COLO829 (cell line): ENCODE data around the gene FAM217B.

ENCODE experiments used
- DNase-seq: peaks from one replicate; pipeline ENCODE4 v3.0.0; 2012; ENCODE audit warnings: low spot score

The FAM217B gene, protein sequence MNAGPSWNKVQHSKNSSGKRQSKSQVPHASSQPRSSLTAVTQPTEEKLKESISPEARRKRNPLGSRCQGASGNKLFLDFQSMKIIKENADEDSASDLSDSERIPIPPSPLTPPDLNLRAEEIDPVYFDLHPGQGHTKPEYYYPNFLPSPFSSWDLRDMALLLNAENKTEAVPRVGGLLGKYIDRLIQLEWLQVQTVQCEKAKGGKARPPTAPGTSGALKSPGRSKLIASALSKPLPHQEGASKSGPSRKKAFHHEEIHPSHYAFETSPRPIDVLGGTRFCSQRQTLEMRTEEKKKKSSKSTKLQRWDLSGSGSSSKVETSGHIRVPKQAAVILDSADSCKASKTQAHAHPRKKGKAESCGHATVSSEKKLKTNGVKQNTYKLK

DNA sequence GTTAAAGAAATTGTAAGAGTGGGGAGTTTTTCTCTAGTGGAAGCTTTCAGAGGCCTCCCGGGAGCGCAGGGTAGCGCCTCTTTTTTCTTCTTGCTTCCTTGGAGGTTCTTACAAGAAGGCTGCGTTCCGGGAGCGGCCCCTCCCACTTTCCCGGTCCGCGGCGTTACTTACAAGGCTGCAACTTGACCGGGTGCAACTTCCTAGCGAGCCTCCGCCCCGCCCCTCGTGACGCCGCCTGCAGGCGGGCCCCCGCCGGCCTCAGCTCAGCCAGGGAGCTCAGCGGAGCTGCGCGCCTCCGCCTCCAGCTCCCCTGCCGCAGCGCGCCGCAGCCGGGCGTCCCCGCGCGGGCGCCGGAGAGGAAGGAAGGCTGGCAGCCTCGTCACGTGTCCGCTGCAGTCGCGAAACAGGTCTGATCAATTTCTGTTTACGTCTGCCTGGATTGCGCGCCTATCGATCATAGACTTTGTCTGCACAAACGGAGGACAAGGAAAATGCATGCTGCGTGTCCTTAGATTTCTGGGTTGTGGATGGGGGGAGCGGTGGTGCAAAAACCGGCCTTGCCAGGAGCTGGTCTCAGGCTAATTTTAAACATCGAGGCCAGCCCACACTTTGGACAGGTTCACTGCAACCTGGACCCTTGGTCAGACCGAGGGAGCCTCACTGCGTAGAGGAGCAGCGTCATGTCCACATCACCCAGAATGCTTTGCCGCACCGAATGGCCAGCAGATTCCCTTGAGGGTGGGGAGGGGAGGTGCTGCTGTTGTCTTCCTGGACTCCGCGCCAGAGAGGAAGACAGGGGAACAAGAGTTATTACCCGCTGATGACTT is at the start of gene FAM217B, which contains the start of gene PPP1R3D:
Gene FAM217B, plus strand, starts transcription at position 261 of the 827 bp plus-strand sequence. CDS start 3,555 bp downstream, outside the sequence.
Gene PPP1R3D, minus strand, starts transcription at position 177 of the 827 bp plus-strand sequence. CDS start 374 bp downstream, outside the sequence.
- DNase-seq = peak; percentile 95

DNA sequence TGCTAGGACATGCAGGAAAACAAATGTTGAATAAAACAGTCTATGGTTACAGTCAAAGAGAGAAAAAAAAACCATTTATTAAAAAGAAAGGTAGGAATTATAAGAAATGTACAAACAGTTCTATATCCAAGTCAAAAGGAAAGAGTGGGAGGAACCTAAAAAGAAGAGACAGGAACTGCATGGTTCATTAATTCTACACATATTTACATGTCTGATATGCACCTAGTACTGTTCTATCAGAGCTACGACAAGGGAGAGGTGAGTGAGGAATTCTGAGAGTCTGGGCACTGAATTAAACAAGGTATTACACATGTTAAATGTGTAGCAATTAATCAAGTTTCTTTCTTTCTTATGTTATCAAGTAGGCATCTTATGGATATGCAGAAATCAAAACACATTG is 48.6 kb upstream of the FAM217B start:
- DNase-seq = no peak

DNA sequence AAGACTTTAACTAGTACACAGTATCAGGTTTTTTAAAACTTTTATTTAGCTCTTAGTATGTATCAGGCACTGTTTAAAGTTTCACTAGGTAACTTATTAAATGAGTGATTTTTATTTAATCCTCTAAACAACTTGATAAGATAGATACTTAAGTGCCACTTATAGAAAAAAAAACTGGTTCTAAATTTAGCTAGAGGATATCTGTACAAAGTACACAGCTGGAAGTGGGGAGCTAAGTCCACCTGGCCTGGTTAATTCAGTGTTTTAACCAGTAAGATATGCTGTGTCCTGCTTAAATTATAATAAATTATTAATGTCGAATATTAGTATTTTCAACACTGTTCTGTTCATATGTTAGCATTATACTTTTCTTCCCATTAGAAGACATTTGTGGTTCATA is 44.3 kb upstream of the FAM217B start:
- no peak for DNase-seq

DNA sequence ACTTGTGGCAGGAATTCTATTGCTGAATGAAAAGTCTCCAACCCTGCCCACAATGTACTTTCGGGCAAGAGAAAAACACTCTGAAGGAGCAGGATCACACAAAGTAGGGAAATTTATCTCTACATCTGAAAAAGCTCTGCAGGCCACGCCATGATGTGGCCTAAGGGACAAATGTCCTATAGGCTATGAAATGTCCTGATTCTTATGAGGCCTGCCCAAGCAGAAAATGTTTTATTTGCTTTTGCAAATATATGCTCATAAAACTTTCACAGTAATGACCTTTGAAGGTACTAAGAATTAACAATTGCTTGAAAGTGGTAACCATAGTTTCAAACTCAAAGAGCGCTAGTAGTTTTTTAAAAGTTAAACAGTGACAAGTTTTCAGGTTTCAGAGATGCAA is 37.7 kb upstream of the FAM217B start:
- no peak for DNase-seq

DNA sequence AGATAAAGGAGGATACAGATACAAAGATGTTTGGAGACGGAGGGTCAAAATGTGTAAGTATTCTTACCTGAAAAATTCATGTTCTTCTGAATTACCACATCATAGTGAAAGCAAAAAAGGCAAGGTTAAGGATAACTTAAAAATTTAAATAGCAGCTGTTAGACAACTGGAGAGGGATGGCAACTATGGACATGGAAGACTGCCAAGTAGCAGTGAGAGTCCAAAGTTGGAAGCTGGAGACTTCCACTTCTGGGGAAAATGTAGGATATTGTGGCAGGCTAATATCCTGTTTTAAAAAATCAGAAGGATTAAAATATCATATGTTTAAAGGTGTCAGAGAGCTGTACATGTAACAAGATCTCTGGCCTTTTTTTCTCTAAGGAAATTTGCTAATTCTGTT is 36.6 kb upstream of the FAM217B start:
- no peak for DNase-seq

DNA sequence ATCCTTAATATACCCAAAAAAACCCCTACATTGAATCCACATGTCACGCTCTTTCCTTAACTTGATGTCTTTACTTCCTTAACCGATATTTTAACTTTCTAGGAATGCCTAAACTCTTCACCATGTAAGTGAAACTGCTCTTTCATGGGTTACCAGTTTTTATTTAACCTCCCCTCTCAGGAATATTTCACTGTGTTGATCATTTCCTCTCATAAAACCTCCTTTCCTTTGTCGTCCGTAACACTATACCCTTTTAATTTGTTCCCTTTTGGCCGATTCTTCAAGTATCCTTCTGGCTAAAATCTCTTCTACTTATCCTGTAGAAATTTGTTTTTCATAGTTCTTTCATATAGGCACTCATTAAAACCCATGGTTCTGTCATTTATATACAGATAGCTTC is 31.3 kb upstream of the FAM217B start:
- DNase-seq = no peak

DNA sequence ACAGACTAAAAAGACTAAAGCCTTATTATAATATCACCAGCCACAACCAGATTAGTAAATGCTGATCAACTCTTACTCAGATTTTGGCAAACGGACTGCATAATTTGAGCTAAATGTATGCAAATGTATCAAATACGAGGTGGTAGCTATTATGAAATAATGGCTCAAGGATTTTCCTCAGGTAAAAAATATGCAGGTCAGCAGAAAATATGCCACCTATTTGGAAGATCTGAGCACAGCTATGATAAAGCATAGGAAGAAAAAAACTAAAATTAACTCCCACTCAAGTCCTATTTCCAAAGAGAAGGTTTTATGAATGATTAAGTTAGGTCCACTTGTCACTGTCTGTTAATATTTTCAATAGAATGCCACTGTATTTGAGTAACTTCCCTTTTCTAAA is 29.1 kb upstream of the FAM217B start:
- no peak for DNase-seq

DNA sequence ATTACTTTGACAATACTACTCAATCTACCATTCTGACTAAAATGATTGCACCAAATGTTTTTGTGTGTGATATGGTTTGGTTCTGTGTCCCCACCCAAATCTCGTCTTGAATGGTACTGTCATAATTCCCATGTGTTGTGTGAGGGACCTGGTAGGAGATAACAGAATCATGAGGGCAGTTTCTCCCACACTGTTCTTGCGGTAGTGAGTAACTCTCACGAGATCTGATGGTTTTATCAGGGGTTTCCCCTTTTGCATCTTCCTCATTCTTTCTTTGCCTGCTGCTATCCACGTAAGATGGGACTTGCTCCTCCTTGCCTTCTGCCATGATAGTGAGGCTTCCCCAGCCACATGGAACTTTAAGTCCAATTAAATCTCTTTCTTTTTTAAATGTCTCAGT is 27.6 kb upstream of the FAM217B start:
- no peak for DNase-seq

DNA sequence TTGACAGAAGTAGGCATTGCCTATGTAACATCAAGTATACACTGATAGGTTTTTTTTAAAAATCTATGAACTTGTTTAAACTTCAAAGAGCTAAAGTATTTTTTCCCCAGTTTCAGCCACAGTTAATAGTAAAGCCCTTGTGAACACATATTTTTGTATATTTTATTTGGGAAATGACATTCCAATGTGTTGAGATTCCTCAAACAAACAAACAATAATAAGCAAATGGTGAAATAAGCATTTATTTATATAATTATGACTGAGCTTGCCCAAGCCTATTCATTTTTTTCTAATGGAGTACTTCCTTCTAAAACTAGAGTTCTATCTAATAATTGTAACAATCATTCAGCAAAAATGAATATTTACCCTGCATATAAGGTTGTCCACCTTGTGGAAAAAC is 19.2 kb upstream of the FAM217B start:
- no peak for DNase-seq

DNA sequence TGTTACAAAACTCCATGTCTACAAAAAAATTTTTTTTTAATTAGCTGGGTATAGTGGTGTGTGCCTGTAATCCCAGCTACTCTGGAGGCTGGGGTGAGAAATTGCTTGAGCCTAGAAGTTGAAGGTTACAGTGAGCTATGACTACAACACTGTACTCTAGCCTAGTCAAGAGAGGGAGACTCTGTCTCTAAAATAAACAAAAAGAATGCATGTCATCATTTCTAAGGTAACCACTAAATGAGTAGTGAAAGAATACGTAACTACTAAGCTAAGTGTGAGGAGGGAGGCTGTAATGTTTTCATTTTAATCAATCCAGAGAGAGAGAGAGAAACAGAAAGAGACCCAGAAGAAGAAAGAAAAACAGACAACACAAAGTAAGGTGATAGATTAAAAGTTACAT is 16.7 kb upstream of the FAM217B start:
- no peak for DNase-seq

DNA sequence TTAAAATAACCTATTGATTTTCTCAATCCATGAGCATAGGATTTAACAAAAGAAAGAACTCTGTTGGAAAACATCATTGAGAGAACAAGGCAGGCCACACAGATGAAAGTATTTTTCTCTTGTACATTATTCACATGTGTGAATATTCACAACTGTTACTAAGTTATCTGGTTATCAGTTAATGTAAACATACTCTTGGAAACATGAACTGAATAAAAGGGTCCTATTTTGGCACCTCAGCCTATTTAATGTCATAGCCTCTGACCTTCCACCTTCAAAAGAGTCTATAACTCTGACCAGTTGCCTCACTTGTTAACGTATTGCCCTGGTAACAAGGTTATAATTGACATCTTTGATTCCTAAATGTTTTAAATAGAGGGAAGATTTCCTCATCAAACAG is 14.8 kb upstream of the FAM217B start:
- DNase-seq = no peak

DNA sequence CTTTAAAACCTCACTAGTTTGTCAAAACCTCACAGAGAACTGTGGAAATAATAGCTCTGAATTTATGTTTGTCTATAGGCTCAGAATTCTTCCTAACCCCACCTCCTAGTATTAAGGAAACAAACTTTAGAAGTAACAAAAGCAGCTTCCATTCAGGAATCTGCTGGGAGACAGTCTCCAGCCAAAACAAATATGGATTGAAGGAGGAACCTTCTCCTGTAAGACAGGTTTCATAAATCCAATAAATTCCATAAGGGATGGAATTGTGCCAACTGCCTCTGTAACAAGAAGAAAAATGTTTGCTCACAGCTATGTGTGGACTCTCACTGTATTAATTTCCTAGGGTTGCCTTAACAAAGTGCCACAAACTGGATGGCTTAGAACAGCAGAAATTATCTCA is 14.3 kb upstream of the FAM217B start:
- DNase-seq = no peak

DNA sequence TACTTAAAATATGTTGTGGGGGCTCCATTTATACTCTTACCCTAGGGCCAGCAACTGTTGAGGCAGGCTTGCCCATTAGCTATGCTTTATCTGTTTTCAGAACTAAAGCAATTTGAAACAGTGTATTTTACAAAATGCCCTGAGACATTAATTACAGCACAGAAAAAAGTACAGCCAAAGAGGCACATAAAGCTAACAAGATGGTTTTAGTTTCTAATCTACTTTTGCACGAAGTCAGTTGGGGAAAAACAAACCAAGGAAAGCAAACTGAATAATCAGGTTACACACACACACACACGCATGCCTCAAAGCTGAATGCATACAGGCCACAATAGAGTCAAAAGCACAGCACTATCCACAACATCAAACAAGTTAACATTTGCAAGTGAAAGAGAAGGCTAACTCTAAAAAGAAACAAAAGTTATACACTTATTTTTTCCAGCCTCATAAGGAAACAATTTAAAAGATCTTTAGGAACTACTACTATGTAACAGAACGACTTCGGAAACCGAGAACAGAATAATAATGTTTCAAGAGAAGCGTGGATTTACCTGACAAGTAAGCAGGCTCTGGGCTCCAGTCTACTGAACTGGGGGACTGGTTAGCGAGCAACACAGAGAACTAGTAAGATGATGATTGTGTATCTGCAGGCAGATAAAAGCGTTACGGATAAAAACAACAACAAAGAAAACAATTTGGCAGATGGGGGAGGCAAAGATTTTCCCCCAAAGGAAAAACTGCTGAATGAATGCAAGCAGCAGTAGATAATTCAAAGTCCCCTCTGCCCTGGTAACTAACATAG is 8.5 kb upstream of the FAM217B start:
- DNase-seq = no peak

DNA sequence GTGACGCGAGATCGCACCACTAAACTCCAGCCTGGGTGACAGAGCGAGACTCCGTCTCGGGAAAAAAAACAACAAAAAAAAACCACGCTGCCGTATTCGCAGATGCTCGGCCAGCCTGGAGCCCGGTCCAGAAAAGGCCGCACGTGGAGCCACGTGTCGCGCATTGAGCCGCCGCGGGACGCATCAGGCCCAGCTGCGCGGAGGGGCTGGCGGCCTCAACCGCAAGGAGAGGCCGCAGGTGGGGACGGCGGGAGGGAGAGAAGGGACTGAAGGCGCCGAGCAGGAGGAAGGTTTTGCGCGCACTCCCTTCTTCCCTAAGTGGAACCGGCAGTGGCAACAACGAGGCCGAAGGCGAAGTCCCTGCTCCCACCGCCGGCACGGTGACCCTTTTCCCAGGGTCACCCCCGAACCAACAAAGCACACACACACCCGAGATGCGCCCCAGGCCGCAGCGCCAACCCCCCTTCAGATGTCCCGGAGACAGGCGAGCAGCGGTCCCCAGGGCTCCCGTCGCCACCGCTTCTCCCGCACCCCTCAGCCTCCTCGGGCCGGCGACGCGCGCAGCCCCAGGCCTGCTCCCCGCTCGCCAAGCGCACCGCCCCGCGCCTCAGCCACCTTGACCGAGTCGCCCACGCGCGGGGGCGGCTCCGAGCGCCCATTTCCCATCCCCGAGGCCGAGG is 7.4 kb upstream of the FAM217B start:
- no peak for DNase-seq

DNA sequence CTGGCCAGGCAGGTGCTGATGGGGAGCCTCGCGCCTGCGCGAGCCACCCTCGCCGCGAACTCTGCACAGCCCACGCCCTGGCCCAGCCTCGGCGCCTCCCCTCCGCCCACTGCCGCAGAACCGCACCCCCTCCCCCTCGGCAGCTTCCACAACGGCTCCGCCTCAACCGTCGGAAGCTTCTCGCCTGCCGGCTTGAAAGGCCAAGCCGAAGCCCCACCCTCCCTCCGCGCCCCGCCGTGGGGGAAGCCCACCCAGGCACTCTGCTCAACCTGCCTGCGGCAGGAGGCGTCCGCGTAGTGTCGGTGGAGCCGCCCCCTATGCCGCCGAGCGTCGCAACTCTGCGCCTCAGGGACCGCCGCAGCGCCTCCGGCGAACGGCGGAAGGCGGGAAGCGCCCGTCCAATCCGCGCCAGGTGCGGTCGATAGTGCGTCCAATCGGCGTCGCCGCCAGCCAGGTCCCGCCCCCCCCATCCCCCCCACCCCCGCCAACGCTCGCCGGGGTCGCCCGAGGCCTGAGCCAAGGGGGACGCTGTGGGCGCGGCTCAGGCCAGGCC is 6.8 kb upstream of the FAM217B start, which contains the start of gene SYCP2:
Gene SYCP2, minus strand, starts transcription at position 342 of the 553 bp plus-strand sequence. CDS start 11,224 bp downstream, outside the sequence.
- DNase-seq = peak; percentile 32

DNA sequence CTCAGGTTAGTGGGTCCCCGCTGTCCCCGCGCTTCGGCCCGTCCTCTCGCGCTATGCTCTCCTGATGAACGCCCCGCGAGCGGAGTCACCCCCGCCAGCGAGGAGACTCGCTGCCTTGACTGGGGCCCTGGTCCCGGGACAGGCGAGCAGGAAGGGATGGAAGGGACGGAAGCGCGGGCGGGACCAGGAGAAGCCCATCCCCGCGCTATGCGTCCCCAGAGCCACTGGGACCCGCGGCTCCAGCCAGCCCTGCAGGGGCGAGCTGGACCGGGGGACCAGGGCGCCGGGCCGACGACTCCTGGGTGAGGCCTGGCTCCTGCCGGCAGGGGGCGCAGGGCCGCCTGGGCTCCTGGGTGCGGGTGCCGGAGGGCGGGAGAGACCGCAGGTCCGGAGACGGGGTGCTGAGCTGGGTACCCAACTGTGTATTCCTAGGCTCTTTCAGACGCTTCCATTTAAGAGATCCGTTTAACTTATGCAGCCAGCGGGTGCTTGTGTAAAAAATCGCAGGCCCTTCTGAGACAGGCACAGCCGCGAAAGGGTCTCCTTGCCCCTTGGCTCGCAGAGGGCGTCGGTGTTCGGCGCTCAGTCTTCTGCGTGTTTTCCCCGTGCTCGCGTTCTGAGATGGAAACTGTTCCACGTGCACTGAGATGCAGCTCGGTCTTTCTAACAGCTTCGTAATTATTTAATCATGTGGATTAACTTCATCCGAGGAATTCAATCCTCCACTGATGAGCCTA is 6.2 kb upstream of the FAM217B start:
- peak; percentile 42 for DNase-seq

DNA sequence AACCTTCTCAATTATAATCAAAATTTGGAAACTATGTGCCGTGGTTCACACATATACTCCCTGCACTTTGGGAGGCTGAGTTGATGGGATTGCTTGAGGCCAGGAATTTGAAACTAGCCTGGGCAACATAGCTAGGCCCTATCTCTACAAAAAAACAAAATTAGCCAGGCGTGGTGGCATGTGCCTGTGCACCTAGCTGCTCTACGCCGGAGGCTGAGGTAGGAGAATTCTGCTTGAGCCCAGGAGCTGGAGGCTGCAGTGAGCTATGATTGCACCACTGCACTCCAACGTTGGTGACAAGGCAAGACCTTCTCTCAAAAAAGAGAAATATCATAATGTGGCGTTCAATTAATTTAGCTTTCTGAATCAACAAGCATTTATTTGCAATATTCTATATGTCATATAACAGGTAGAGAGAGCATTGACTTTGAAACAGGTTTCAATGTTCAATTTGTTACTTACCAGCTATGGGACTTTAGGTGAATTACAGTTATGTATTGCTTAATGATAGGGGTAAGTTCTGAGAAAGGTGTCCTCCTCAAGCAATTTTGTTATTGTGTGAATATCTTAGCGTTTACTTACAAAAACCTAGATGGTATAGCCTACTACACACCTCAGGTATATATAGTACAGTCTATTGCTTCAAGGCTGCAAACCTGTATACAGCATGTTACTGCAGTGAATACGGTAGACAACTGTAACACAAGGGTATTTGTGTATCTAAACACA is 4.6 kb upstream of the FAM217B start:
- DNase-seq = no peak

DNA sequence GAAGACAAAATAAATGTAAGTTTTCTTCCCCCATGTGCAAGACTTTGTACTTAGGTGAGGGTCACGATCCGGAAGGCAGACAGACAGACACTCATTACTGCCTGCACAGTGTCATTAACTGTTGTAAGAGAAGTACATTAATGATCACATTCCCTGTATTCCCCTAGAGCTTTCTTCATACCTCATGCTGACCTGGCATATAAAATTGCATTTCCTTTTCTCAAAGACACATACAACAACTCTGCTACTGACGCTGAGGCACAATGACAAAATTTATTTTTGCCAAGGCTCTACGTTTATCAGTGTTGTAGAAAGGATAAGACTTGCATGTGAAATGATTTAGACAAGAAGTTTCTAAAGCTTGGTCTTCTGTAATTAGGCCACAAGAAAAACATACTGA is 3.8 kb upstream of the FAM217B start:
- DNase-seq = no peak

DNA sequence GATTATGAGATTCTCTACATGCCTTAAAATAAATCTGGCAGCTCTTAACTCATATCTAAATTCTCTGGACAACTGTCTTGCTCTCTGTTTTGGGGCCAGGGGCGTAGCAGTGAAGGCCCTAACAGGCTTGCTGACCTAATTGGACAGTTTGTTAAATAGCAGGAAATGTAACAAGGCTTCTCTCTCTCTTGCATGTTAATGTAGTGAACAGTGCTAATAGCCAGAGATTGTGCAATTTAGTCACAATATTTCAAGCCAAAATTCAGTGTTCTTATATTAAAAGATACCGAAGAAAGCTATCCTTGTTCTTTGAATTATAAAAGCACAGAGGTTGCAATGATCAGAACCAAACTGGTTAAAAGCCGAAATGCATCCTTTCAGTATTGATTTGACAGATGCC is 3.0 kb upstream of the FAM217B start:
- no peak for DNase-seq

DNA sequence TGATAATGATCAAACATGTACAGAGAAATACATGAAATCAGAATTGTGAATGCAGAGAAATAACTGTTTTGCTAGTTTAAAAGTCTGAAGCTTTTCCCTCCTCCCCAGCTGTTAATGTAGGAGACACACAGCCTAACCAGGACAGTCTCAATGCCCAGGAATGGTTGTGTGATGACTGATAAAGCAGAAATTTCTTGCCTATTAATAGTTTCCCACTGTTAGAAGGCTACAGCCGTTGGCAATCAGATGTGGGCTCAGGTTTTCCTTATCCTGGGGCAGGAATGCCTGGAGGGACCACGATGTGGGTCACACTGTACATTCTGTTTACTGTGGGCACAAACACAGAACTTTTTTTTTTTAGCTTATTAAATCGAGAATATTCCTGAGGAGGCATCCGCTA is 2.0 kb upstream of the FAM217B start:
- DNase-seq = no peak
